T47D (cell line): ENCODE data around the gene ITGB7.

Source experiments
- DNase-seq, 2 experiments: peaks; one replicate each; pipeline versions ENCODE4 v3.0.0 to v3.0.0-alpha.2; 2011 to 2012; ENCODE audit warnings: low read depth in 1 of 2, low spot score in 1 of 2
- JUND ChIP-seq: IDR thresholded peaks from 2 replicates; pipeline ENCODE4 v1.6.1; 2012; ENCODE audit warnings: low read depth
- in situ Hi-C: cut with HindIII; loops from 2 replicates; pipeline ENCODE4 v1.10.0; 2016; ENCODE audit warnings: low sequenced_read_pairs, low pct_unique_long_range_greater_than_20kb

Gene ITGB7

DNA sequence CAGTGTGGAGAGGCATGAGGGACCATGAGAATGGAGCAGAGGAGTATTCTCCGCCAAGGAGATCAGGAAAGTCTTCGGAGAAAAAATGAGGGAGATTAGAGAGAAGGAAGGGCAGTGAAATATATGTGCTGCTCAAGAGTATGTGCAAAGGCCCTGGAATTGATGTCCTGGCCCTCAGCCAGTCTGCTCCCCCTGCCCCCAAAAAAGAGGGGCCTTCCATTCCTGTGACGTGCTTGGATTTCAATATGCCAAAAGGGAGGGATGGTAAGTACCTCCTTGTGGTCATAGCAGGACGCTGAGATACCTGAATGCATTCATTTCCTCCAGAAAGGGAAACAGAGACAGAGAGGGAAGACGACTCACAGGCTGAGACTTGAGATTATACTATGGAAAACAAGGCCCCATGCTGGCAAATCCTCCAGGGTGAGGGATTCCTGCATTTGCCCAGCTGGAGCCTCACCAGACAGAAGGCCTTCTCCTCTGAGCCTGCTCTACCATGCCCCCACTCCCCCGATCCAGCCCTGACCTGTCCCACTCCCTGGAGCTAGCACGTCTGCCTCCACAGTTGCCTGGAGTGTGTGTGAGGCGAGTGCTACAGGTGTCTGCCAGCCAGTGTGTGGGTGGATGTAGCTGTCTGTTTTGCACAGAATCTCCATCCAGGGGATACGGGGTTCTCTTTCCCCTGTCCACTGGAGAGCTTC is 28.8 kb upstream of the ITGB7 start:
- in situ Hi-C loops: no loop called here
- DNase-seq: no peak
- no peak for TF ChIP-seq JUND

DNA sequence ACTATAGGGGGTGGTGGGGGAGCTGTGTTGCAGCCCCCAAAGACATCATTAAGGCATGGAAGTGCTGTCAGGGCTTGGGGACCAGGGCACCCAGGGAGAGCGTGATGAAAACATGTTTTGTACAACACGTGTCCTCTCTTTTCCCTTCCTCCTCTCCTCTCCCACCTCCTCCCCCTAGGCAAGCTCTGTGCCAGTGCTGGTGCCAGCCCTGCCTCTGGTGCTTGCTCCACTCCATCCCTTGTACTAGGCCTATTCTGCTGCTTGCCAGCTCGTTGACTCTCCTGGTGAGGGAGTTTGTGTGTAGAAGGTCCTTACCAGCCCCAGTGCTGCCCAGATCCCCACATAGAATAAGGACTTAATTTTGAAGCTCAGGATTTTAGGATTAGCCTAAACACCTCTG is 28.1 kb upstream of the ITGB7 start:
- DNase-seq: no peak
- TF ChIP-seq JUND: no peak
- in situ Hi-C loops: no loop called here

DNA sequence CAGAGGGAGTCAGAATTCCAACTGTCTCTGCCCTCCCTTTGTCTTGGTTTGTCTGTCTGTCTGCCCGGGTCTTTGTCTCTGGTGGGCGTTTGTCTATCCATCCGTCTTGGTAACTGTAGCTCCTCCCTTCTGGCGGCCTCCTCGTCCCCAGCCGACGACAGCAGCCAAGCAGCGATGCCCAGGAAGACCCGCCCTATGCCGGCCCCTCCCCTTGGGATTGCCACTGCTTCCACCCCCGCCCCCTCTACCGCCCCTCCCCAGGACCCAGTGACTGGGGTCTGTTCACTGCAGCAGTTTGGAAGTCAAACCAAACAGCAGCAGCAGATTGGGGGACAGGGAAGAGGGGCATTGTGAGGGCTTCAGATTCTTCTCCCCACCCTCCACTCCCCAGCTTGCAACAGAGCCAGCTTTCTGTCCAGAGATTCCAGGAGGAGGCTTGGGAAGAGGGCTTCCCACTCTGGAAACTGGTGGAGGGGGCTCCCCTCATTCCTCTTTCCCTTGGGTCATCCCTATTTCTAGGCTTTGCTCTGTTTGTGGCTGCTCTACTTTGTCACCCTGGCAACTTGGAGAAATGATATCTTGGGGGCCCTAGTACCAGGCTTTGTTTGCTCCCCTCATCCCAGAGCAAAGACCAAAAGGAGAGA is 27.3 kb upstream of the ITGB7 start:
- in situ Hi-C loops: no loop called here
- DNase-seq: no peak
- no peak for TF ChIP-seq JUND

DNA sequence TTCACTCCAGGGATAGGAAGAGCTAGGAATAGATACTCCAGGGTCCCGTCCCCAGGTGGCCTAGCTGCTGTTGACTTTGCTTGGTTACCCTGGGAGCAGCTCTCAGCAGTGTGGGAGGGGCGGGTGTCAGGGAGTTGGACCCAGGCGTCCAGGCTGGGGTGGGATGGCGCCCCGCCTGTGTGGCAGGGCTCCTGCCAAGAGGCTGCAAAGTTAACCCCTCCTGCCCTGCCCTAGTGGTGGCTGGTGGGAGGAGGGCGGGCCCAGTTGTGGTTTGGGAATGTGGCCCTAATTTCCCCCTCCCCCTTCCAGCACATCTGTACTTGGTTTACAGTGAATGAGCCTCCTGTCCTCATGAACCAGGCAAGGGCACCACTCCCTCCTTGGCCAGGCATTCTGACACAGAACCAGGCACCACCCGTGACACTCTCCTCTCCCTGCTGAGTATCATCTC is 26.6 kb upstream of the ITGB7 start:
- in situ Hi-C loops: no loop called here
- no peak for TF ChIP-seq JUND
- no peak for DNase-seq

DNA sequence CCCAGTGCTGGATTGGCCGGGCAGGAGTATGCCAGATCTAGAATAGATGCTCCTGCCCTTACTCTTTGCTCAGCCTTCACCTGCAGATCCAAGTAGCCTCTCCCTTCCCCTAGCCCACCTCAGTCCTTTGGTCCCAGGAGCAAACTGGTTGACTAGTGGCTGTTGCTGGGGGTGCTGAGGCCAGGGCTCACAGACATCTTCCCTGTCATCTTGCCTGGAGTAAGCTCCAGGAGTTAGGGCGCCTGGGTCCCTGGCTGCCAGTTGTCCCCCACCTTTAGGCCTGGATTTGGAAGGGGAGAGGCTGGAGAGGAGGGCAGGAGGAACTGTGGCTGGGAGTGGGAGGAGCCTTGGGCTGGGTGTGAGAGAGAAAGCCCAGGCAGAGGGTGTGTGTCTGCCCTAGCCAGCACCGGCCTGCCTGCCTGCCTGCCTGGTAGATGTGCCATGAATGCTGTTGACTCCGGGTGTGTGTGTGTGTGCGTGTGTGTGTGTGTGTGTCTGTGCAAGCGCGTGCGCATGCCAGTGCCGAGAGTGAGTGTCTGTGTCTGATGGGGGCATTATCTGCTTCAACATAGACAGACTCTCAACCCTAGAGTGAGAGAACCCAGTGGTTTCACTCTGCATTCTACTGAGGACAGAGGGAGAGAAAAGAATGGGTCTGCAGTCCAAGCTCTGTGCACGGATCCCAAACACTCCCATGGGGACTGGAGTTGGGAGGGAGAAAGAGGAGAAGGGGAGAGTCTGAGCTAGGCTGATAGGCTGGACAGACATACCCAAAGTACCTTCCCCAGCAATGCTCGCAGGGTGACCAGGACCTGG is 25.8 kb upstream of the ITGB7 start:
- TF ChIP-seq JUND: no peak
- in situ Hi-C loops: no loop called here
- DNase-seq: peak; percentile 88 to 90

DNA sequence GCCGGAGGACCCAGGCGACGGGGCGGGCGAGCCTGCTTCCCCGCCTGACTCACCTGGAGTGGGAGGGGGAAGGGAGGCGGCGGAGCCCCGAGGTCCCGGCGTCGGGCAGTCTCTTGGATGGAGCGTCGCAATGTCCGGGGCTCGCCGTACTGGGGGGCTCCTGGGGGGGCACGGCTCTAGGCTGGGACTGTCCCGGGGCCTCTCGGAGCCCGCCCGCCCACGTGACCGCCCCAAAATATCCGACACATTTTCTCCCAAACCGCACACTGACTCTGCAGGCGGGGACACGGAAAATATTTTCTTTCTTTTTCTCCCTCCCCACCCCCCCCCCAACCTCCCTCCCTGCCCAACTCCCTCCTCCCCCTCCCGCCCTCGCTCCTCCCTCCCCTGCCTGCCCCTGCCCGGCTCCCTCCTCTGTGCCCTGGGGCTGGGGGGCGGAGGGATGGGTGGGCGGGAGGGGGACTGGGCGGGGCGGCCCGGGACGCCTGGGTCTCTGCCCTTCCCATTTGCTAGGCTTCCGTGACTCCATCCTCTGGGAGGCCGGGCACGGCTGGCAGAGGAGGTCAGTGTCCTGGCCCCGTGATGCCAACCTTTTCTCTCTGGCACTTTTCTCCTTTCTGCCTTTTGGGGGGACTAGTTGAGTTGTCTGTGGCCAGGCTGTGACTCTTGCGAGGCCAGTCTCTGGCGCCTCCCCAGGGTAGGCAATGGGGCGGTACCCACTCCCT is 25.0 kb upstream of the ITGB7 start, which contains the start of gene RARG:
Gene RARG (minus strand): TSS at position 289 of the 725 bp plus-strand sequence. CDS start 4,664 bp downstream, outside the sequence.
- in situ Hi-C loops: no loop called here
- TF ChIP-seq JUND: no peak
- DNase-seq: peak; percentile 94 to 98

DNA sequence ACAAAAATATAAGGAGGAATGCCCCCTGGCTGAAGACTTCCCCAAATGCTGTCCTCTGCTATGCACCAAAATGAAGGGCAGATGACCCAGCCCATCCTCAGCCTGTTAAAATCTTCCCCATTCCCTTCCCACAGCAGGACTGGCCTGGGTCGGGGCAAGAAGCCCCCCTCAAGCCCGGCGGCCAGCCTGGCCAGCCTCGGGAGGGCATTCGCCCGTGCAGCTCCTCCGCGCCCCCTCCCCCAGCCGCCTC is 24.5 kb upstream of the ITGB7 start:
- DNase-seq: no peak
- in situ Hi-C loops: no loop called here
- TF ChIP-seq JUND: no peak

DNA sequence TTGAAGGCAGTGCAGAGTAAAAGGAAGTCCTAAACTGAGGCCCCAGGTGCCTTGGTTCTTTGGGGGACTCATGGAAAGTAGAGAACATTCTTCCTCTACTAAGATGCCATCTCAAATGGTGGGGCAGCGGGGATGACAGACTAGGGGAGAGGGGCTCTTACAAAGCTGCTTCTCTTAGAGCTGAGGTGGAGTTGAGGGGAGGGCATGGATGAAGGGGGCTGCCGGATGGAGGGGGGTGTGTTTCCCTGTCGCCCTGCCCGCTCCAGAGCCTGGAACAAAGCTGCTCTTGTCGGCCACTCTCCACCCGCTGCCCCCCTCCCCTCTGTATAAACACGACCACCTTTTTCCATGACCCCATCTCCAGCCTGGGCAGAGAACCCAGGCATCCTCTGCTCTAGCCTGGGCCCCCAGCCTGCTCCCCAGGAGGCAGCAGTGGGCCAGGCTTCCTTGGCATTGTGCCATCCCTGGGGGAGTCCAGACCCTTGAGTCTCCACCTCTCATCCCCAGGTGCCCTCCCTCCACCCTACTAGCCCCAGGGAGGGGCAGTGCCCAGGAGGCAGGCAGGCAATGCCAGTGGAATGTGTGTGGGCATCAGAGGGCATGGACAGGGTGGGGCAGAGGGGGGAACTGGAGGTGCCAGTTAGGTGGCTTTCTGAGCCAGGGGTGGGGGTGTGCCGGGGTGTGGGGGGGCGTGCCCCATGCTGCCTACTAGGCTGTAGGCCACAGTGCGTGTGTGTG is 23.2 kb upstream of the ITGB7 start:
- TF ChIP-seq JUND: no peak
- peak in 1 of 2 experiments; percentile 82 for DNase-seq
- in situ Hi-C loops: no loop called here

DNA sequence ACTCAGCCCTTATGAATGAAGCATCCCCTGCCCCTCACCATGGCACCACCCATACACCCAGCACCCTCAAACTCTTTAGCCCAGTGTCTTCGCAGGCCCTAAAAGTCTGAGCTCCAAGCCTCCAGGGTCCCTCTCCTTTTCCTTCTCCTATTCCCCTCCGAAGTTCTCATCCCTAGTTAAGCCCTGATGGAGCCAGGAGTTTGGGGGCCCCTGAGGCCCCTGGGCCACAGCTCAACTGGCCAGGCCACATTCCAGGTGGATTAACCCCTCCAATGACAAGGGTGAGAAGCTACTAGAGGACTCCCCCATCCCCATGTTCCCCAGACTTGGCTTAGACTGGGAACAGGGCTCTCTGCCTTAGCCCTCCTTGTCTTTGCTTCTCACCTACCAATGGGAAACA is 22.4 kb upstream of the ITGB7 start:
- TF ChIP-seq JUND: no peak
- in situ Hi-C loops: no loop called here
- DNase-seq: no peak

DNA sequence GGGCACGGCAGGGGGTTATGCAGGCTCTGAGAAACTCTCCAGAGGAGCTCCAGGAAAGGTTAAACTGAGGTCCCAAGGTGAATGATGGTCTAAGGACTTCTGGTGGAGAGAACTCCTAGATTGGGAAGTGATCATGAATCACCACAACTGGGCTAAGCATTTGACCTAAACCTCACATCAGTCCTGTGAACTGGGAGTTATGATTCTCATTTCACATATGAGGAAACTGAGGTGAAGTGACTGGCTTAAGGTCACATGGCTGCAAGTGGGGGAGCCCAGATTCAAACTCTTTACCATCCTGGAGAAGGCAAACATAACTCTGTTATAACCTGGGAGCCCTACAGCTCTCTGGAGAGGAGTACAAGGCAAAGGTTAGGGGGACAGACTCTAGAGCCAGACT is 20.8 kb upstream of the ITGB7 start:
- in situ Hi-C loops: no loop called here
- no peak for TF ChIP-seq JUND
- no peak for DNase-seq

DNA sequence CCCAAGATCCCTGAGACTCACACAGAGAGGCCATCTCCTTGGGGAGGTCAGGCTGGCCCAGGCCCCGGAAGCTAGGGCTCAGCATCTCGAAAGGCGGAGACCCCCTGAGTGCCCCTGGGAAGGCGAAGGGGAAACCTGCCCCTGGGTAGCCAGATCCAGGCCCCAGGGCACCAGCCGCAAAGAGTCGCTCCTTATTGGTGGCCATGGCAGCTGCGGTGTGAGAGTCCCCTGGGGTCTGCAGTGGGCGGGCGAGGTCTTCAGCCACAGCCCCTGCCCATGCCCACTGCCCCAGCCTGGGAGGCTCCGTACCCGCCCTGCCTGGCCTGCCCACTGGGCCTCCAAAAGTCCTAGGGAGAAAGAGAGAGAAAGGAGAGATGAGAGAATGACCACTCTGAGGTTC is 20.3 kb upstream of the ITGB7 start:
- no peak for DNase-seq
- in situ Hi-C loops: no loop called here
- no peak for TF ChIP-seq JUND

DNA sequence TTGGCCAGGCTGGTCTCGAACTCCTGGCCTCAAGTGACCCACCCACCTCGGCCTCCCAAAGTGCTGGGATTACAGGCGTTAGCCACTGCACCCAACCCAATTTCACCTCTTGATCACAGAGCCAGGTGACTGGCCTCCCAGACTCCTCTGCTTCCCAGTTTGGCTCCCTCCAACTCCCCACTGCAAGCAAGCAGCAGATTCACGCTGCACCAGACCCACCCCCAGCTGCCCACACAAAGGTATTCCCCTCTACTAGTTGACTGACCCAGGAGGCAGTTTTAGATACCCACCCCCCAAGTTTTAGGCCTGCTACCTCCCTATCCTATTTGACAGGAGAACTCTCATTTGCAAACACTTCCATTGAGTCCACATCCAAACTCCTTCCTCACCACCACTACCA is 19.8 kb upstream of the ITGB7 start:
- in situ Hi-C loops: no loop called here
- TF ChIP-seq JUND: no peak
- DNase-seq: no peak
